Loucy (cell line): ENCODE measurements around the gene MLEC.

ENCODE experiments used
- H2AFZ ChIP-seq: fragments of 200-600 bp; sonication (generic); 2 replicates; pipeline ENCODE4 v1.6.0; 2016; ENCODE audit warnings: antibody characterized with exemption, mild to moderate bottlenecking, low read length, moderate library complexity
- H3F3A ChIP-seq: fragments of 200-600 bp; 2 replicates; pipeline ENCODE4 v1.6.0; 2016; ENCODE audit warnings: antibody characterized with exemption, low read depth, mild to moderate bottlenecking
- H3K27me3 ChIP-seq: fragments of 200-600 bp; sonication (generic); 2 replicates; pipeline ENCODE4 v1.6.1; 2014; ENCODE audit warnings: low read length, mild to moderate bottlenecking; ENCODE audit not compliant: insufficient read depth, poor library complexity, severe bottlenecking
- H3K36me3 ChIP-seq: fragments of 200-600 bp; sonication (generic); 2 replicates; pipeline ENCODE4 v1.6.1; 2016; ENCODE audit warnings: low read length; ENCODE audit not compliant: insufficient read depth
- H3K4me1 ChIP-seq: fragments of 200-600 bp; sonication (generic); 2 replicates; pipeline ENCODE4 v1.5.1; 2014; ENCODE audit warnings: low read length, mild to moderate bottlenecking; ENCODE audit not compliant: insufficient read depth, poor library complexity, severe bottlenecking
- H3K4me2 ChIP-seq: fragments of 200-600 bp; sonication (generic); 2 replicates; pipeline ENCODE4 v1.6.0; 2014; ENCODE audit warnings: antibody characterized with exemption, low read length, low read depth, mild to moderate bottlenecking; ENCODE audit not compliant: poor library complexity, severe bottlenecking
- H3K4me3 ChIP-seq: fragments of 200-600 bp; sonication (generic); 2 replicates; pipeline ENCODE4 v1.5.1; 2014; ENCODE audit warnings: low read length, mild to moderate bottlenecking, mixed read lengths; ENCODE audit not compliant: poor library complexity, severe bottlenecking
- H3K79me2 ChIP-seq: fragments of 200-600 bp; sonication (generic); 2 replicates; pipeline ENCODE4 v1.6.1; 2014; ENCODE audit warnings: low read length; ENCODE audit not compliant: insufficient read depth
- H3K9ac ChIP-seq: fragments of 200-600 bp; sonication (generic); 2 replicates; pipeline ENCODE4 v1.6.0; 2014; ENCODE audit warnings: mild to moderate bottlenecking, low read depth, low read length, moderate library complexity; ENCODE audit not compliant: poor library complexity, severe bottlenecking
- H3K9me2 ChIP-seq: fragments of 200-600 bp; sonication (generic); replicated peaks from 2 replicates; pipeline ENCODE4 v1.6.1; 2016; ENCODE audit warnings: low read depth, low read length, mixed read lengths
- H3K9me3 ChIP-seq: fragments of 200-600 bp; sonication (generic); 2 replicates; pipeline ENCODE4 v1.6.1; 2014; ENCODE audit warnings: mild to moderate bottlenecking, antibody characterized with exemption, low read length, low read depth; ENCODE audit not compliant: insufficient read depth
- H4K20me1 ChIP-seq: fragments of 200-600 bp; sonication (generic); 2 replicates; pipeline ENCODE4 v1.6.0; 2014; ENCODE audit warnings: antibody characterized with exemption, low read length, mild to moderate bottlenecking; ENCODE audit not compliant: insufficient read depth, poor library complexity, severe bottlenecking
- CTCF ChIP-seq: fragments of 200-600 bp; sonication (generic); conservative IDR thresholded peaks from 2 replicates; pipeline ENCODE4 v1.5.1; 2014; ENCODE audit warnings: mild to moderate bottlenecking, antibody characterized with exemption, low read length
- EZH2phosphoT487 ChIP-seq: fragments of 200-600 bp; IDR thresholded peaks from 2 replicates; pipeline ENCODE4 v1.6.1; 2018; ENCODE audit warnings: antibody characterized with exemption, mild to moderate bottlenecking, moderate library complexity, borderline replicate concordance

Gene MLEC

GRCh38 chr12:120661432-120661831 is 25.5 kb upstream of the MLEC start:
- Histone ChIP-seq H4K20me1 (no peaks in the 10 kb centered on the region), H3K27me3 (no peaks in the 10 kb centered on the region), H3K9ac (no peak overlapping the region), H3K36me3 (no peaks in the 10 kb centered on the region), H3K4me3 (no peak overlapping the region), H3K4me1 (no peaks in the 10 kb centered on the region), H3K4me2 (no peak overlapping the region), H3F3A (no peaks in the 10 kb centered on the region), H2AFZ (no peak overlapping the region), H3K9me2 (no peaks in the 10 kb centered on the region), H3K9me3 (no peaks in the 10 kb centered on the region), H3K79me2 (no peaks in the 10 kb centered on the region)
- no peak for TF ChIP-seq EZH2phosphoT487
- TF ChIP-seq CTCF = no peak

- H4K20me1 ChIP-seq = no peaks in the 10 kb centered on the region
- H3K9me3 ChIP-seq = no peaks in the 10 kb centered on the region
- H3K79me2 ChIP-seq = no peaks in the 10 kb centered on the region
- no peaks in the 10 kb centered on the region for H3K4me1 ChIP-seq
- H3K4me3 ChIP-seq = no peak overlapping the region
- no peaks in the 10 kb centered on the region for H3K36me3 ChIP-seq
- H3K9me2 ChIP-seq = no peaks in the 10 kb centered on the region
- no peak overlapping the region for H2AFZ ChIP-seq
- no peak overlapping the region for H3K4me2 ChIP-seq
- no peak for TF ChIP-seq EZH2phosphoT487
- TF ChIP-seq CTCF = no peak
- no peaks in the 10 kb centered on the region for H3F3A ChIP-seq
- no peak overlapping the region for H3K9ac ChIP-seq
- no peaks in the 10 kb centered on the region for H3K27me3 ChIP-seq
These were observed 24.1 kb upstream of the MLEC start for GRCh38 chr12:120662879-120663278.

GRCh38 chr12:120663741-120664140 is 23.2 kb upstream of the MLEC start:
- no peaks in the 10 kb centered on the region for H3K9me3 ChIP-seq
- H3K4me2 ChIP-seq = no peak overlapping the region
- no peaks in the 10 kb centered on the region for H3K36me3 ChIP-seq
- H3K27me3 ChIP-seq = no peaks in the 10 kb centered on the region
- no peaks in the 10 kb centered on the region for H3K9me2 ChIP-seq
- no peak overlapping the region for H3K4me3 ChIP-seq
- no peaks in the 10 kb centered on the region for H4K20me1 ChIP-seq
- H3K79me2 ChIP-seq = no peaks in the 10 kb centered on the region
- TF ChIP-seq EZH2phosphoT487 = no peak
- no peak for TF ChIP-seq CTCF
- no peaks in the 10 kb centered on the region for H3K4me1 ChIP-seq
- no peak overlapping the region for H2AFZ ChIP-seq
- H3K9ac ChIP-seq = no peak overlapping the region
- H3F3A ChIP-seq = no peaks in the 10 kb centered on the region
